ENCODE data around the gene ANXA8.
A peak's percentile ranks its signal among the peaks of the same experiment; 100 is the strongest.
"Not testable (repeated sequence)": the region's sequence is repeated elsewhere in the genome, so short reads cannot be mapped to it uniquely, and the experiment has no call there.

ANXA8 gene

DNA sequence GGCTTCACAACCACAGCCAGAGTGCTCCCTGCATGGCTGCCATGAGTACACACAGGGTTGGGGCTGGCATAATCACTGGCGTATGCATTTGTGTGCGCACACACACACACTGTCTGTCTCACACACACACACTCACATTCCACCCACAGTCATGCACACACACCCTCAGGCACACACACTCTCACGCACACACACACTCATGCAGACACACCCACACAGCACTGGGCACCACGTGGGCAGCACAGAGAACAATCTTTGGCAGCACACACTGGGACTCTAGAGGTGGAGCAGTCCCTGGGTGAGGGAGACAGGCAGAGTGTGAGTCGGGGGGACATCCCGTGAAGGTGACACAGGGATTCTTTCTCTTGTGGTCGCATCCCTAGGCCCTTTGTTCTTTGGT is 10.4 kb downstream of the ANXA8 start:
- not testable (repeated sequence) for H3K4me1 Mint-ChIP-seq; DNase-seq; H3K27me3 Mint-ChIP-seq (ENCODE audit: low read depth, poor library complexity); H3K4me3 Mint-ChIP-seq; H3K27ac Mint-ChIP-seq; H3K36me3 Mint-ChIP-seq (ENCODE audit: low read depth); H3K9me3 Mint-ChIP-seq

GRCh38 chr10:47472647-47473046 is 11.3 kb downstream of the ANXA8 start:
- not testable (repeated sequence) for DNase-seq; H3K27me3 Mint-ChIP-seq (ENCODE audit: low read depth, poor library complexity); H3K27ac Mint-ChIP-seq; H3K36me3 Mint-ChIP-seq (ENCODE audit: low read depth); H3K4me1 Mint-ChIP-seq; H3K4me3 Mint-ChIP-seq; H3K9me3 Mint-ChIP-seq

DNA sequence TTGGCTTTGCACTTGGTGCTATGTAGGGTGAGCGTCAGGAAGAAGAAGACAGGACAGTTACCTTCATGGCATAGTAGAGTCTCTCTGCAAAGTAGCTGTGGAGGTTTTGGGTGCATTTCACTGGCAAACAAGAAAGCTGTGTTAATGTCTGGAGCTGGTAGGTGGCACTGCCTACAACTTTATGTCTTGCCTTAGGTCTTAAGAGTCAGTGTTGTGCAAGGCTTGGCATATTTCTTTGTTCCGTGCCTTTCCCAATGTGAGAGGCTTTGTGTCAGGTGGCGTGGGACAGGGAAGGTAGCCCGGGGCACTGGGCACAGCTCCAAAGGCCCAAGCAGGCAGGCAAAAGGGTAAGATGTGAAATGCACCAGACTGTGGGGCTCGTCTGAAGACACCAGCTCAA is 11.8 kb downstream of the ANXA8 start:
- H3K4me3 Mint-ChIP-seq; H3K4me1 Mint-ChIP-seq; H3K36me3 Mint-ChIP-seq (ENCODE audit: low read depth); DNase-seq; H3K27ac Mint-ChIP-seq; H3K27me3 Mint-ChIP-seq (ENCODE audit: low read depth, poor library complexity); H3K9me3 Mint-ChIP-seq: not testable (repeated sequence)

DNA sequence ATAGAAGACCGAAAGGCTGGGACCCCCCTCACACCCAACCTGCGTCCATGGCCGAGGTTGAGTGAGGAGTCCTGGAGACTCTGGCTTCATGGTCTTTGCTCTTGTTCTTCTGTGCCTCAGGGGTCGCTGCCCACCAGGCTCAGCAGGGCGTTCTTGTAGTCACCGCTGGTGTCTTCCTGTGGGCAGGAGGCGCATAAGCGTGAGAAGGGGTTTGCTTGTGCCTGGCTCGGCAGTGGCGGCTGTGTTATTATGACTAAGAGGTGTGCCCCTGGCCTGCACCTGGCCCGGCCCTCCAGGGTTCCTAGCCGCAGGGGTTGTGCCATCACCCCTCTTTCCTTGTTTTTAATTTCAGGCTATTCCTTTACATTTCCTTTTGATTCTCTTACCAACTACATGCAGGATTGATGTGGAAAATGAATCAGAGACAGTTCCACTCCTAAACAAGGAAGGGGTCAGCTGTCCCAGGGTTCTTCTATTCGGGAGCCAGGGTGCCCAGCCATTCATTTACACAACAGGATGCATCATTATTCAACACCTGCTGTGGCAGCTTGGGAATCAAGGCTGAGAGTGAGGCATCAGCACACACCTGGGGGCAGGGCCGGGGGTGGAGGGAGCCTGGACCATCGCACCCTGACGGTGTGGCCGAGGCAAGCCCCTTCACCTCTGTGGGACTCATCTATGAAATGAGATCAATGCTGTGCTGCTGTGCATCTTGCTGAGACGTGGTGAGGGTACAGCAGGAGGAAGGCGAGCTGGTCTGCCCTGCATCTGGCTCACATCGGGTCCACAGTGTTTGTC is 15.0 kb downstream of the ANXA8 start:
- not testable (repeated sequence) for H3K4me1 Mint-ChIP-seq; H3K36me3 Mint-ChIP-seq (ENCODE audit: low read depth); H3K9me3 Mint-ChIP-seq

GRCh38 chr10:47467957-47468356 is 16.0 kb downstream of the ANXA8 start:
- not testable (repeated sequence) for H3K36me3 Mint-ChIP-seq (ENCODE audit: low read depth); H3K27ac Mint-ChIP-seq; H3K4me3 Mint-ChIP-seq; H3K9me3 Mint-ChIP-seq; H3K27me3 Mint-ChIP-seq (ENCODE audit: low read depth, poor library complexity); H3K4me1 Mint-ChIP-seq; DNase-seq

More for the DNA sequence above, 15.0 kb downstream of the ANXA8 start:
- H3K27me3 Mint-ChIP-seq (ENCODE audit: low read depth, poor library complexity); H3K27ac Mint-ChIP-seq; DNase-seq; H3K4me3 Mint-ChIP-seq: not testable (repeated sequence)

GRCh38 chr10:47467458-47467857 is 16.5 kb downstream of the ANXA8 start:
- not testable (repeated sequence) for H3K4me3 Mint-ChIP-seq; H3K4me1 Mint-ChIP-seq; H3K36me3 Mint-ChIP-seq (ENCODE audit: low read depth); H3K27me3 Mint-ChIP-seq (ENCODE audit: low read depth, poor library complexity); H3K27ac Mint-ChIP-seq; H3K9me3 Mint-ChIP-seq; DNase-seq

- not testable (repeated sequence) for H3K36me3 Mint-ChIP-seq (ENCODE audit: low read depth); DNase-seq; H3K4me3 Mint-ChIP-seq; H3K27me3 Mint-ChIP-seq (ENCODE audit: low read depth, poor library complexity); H3K9me3 Mint-ChIP-seq; H3K4me1 Mint-ChIP-seq; H3K27ac Mint-ChIP-seq
Observed at GRCh38 chr10:47465216-47465917, 18.5 kb downstream of the ANXA8 start.

GRCh38 chr10:47462577-47463358 is 21.1 kb downstream of the ANXA8 start:
- not testable (repeated sequence) for H3K27ac Mint-ChIP-seq; H3K36me3 Mint-ChIP-seq (ENCODE audit: low read depth); H3K4me3 Mint-ChIP-seq; H3K9me3 Mint-ChIP-seq; DNase-seq; H3K4me1 Mint-ChIP-seq; H3K27me3 Mint-ChIP-seq (ENCODE audit: low read depth, poor library complexity)

- H3K9me3 Mint-ChIP-seq; H3K4me1 Mint-ChIP-seq; H3K27me3 Mint-ChIP-seq (ENCODE audit: low read depth, poor library complexity); H3K36me3 Mint-ChIP-seq (ENCODE audit: low read depth): not testable (repeated sequence)
- H3K4me3 Mint-ChIP-seq = peak overlapping the region; percentile 77
- H3K27ac Mint-ChIP-seq = peak overlapping the region; percentile 71
- peak; percentile 37 for TF ChIP-seq CTCF (IDR thresholded peaks at IDR 0.05)
- peak; percentile 50 for DNase-seq
Observed at GRCh38 chr10:47461261-47461687, 22.6 kb downstream of the ANXA8 start.

All from nephron progenitor cell (in vitro differentiated cells).